Adrenal gland (tissue), 12 donors: Measurements from ENCODE around the gene PON3. TPM values are rescaled to one million over a fixed set of nuclear protein-coding genes. Genes with fewer than 3 reads are reported as not detected.
"Not testable (repeated sequence)": the region's sequence is repeated elsewhere in the genome, so short reads cannot be mapped to it uniquely, and the experiment has no call there.

Experiments
- DNase-seq, 7 donors: peaks; one replicate each; pipeline ENCODE4 v3.0.0-alpha.2; 2019 to 2020
- H3K27ac ChIP-seq, 5 donors: fragments of 200-600 bp; sonication (generic) in 4 of 5; 1 replicate in 3 of 5; 2 replicates in 2 of 5; pipeline versions ENCODE4 v1.5.1 to v1.8.0; 2016 to 2020; ENCODE audit warnings: mild to moderate bottlenecking in 1 of 5
- H3K27me3 ChIP-seq: fragments of 200-600 bp; 2 replicates; pipeline ENCODE4 v1.8.0; 2021
- H3K36me3 ChIP-seq, 2 donors: fragments of 200-600 bp; replicated peaks in 1 of 2; 1 replicate in 1 of 2; 2 replicates in 1 of 2; pipeline versions ENCODE4 v1.5.1 to v1.8.0; 2018 to 2022
- H3K4me1 ChIP-seq, 2 donors: fragments of 200-600 bp; replicated peaks in 1 of 2; 1 replicate in 1 of 2; 2 replicates in 1 of 2; pipeline versions ENCODE4 v1.5.1 to v1.8.0; 2018 to 2021
- H3K4me3 ChIP-seq, 4 donors: fragments of 200-600 bp; sonication (generic) in 3 of 4; one replicate each; pipeline ENCODE4 v1.5.1; 2016 to 2018
- H3K9me3 ChIP-seq, 3 donors: fragments of 200-600 bp; sonication (generic) in 1 of 3; replicated peaks in 1 of 3; 1 replicate in 2 of 3; 2 replicates in 1 of 3; pipeline versions ENCODE4 v1.5.1 to v1.8.0; 2016 to 2021
- POLR2A ChIP-seq, 2 donors: fragments of 450-650 bp; IDR thresholded peaks; one replicate each; pipeline ENCODE4 v1.6.1; 2017; ENCODE audit warnings: antibody characterized with exemption in 2 of 2, mild to moderate bottlenecking in 2 of 2, moderate library complexity in 1 of 2
- WGBS, 4 donors: extraction: QIAGEN DNeasy Blood & Tissue Kit in 2 of 4; methylation state at CpG; one replicate each; pipeline versions ENCODE4 v1.1.5 to v1.1.7; 2013 to 2017; 5-methylcytosine and 5-hydroxymethylcytosine counted together
- intact Hi-C, 2 donors: fragments of 100-400 bp; cut with DNase I; formaldehyde crosslinking; loops; one replicate each; pipeline versions ENCODE4 v1.14.1 to v1.15.0; 2022 to 2023
- polyA plus RNA-seq, 3 donors: library from polyadenylated mRNA; stranded (reverse); fragments of 200-250 nt in 2 of 3; fragments of 350-450 nt in 1 of 3; fragmentation: Illumina TruSeq in 1 of 3; extraction: RNeasy Lipid Tissue Mini Kit (QIAGEN cat#74804) in 1 of 3; gene quantifications; one replicate each; pipeline ENCODE4 v1.2.3, GENCODE V29; 2013 to 2014
- total RNA-seq, 9 donors: library from RNA; depleted of rRNA in 4 of 9; stranded (reverse); fragments of >200 nt in 4 of 9; fragments of 120-200 nt in 1 of 9; fragmentation: NEBNext Ultra II Directional in 1 of 9; extraction: Animal tissue kit (Norgen Biotek cat#: 25700) in 1 of 9; gene quantifications; one replicate each; pipeline versions ENCODE4 v1.1.0 to v1.2.4, GENCODE V29; 2013 to 2023
- TF ChIP-seq, protein P1 (sequence below), 6 experiments: fragments of 450-650 bp in 4 of 6; fragments of 200-600 bp in 2 of 6; sonication (generic) in 1 of 6; IDR thresholded peaks; 1 replicate in 5 of 6; 2 replicates in 1 of 6; pipeline versions ENCODE4 v1.5.1 to v1.8.0; 2016 to 2021; ENCODE audit warnings: antibody characterized with exemption in 6 of 6, mild to moderate bottlenecking in 2 of 6, moderate library complexity in 1 of 6
- donor health status: healthy with polysubstance abuse.
- donor health status: Bipolar disorder and iron deficiency.
- donor health status: DM: yes; HTN: yes; CAD: no.
- donor health status: DM: no; HTN: no; CAD: no.
- donor health status: DM: no; HTN: no; CAD: no.
- donor health status: DM: yes; HTN: yes; CAD: no.

Gene PON3
- total and polyA plus RNA-seq, 12 donors = 1.2 to 18.9 (median 3.0) TPM

DNA sequence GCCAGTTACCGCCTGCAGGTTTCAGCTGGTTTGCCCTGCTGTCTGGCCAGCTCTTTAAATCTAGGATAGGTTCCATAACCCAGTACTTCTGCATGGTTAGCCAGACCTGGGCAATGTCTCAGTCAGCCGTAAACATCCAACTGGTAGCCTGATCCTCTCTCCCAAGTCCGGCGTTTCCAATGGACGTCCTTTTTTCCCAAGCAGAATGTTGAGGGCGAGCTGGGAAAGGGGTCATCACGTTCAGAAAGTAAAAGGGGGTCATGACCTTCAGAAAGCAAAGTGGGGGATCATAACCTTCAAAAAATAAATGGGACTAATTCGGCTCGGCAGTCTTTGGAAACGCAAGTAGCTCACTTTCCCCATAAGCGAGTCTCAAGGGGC lies 430 bp downstream of the PON3 start:
- peak overlapping the region in 1 of 4 donors; percentile 51 for H3K4me3 ChIP-seq
- H3K9me3 ChIP-seq = no peaks in the 10 kb centered on the region
- peaks cover 8 to 22% of the 10 kb centered on the region in 2 donors for H3K4me1 ChIP-seq
- TF ChIP-seq, protein P1, sequence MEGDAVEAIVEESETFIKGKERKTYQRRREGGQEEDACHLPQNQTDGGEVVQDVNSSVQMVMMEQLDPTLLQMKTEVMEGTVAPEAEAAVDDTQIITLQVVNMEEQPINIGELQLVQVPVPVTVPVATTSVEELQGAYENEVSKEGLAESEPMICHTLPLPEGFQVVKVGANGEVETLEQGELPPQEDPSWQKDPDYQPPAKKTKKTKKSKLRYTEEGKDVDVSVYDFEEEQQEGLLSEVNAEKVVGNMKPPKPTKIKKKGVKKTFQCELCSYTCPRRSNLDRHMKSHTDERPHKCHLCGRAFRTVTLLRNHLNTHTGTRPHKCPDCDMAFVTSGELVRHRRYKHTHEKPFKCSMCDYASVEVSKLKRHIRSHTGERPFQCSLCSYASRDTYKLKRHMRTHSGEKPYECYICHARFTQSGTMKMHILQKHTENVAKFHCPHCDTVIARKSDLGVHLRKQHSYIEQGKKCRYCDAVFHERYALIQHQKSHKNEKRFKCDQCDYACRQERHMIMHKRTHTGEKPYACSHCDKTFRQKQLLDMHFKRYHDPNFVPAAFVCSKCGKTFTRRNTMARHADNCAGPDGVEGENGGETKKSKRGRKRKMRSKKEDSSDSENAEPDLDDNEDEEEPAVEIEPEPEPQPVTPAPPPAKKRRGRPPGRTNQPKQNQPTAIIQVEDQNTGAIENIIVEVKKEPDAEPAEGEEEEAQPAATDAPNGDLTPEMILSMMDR (IDR thresholded peaks at IDR 0.05) = no peak
- TF ChIP-seq POLR2A (IDR thresholded peaks at IDR 0.05) = no peak
- intact Hi-C loops = no loop called here
- WGBS, 4 donors = 82 to 87% (median 85%) methylated on average over 11 of the region's 11 CpGs
- no peaks in the 10 kb centered on the region for H3K27me3 ChIP-seq
- H3K36me3 ChIP-seq = no peaks in the 10 kb centered on the region
- H3K27ac ChIP-seq = no peak overlapping the region
- DNase-seq = no peak

GRCh38 chr7:95394370-95394769 lies 1.8 kb downstream of the PON3 start:
- no peak for DNase-seq
- Histone ChIP-seq H3K27me3 (no peaks in the 10 kb centered on the region), H3K9me3 (no peaks in the 10 kb centered on the region), H3K4me1 (peaks cover 9 to 22% of the 10 kb centered on the region in 2 donors), H3K27ac (no peak overlapping the region), H3K36me3 (no peaks in the 10 kb centered on the region), H3K4me3 (no peak overlapping the region)
- TF ChIP-seq, protein P1 (IDR thresholded peaks at IDR 0.05) = no peak
- no peak for TF ChIP-seq POLR2A (IDR thresholded peaks at IDR 0.05)
- intact Hi-C loops = no loop called here
- WGBS, 4 donors = 91 to 98% (median 95%) methylated on average over 3 of the region's 3 CpGs

DNA sequence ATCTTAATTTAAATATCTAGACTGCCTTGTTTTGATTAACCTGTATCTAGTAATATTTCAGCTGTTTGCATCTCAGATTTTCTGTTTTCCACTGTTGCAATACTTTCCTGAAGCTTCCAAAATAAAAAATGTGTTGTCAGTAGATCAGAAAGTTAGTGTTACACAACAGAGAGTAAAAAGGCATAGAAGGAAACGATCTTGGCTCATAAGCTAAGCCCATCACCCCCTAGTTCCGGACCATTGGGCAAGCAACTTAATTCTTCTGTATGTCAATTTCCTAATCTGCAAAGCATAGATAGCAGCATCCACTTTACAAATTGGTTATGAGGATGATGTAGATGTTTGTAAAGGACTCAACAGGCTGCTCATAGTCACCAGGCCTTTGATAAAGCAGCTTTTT lies 4.4 kb downstream of the PON3 start:
- no peak for TF ChIP-seq POLR2A (IDR thresholded peaks at IDR 0.05)
- TF ChIP-seq, protein P1 (IDR thresholded peaks at IDR 0.05) = no peak
- 29 to 35% (median 32%) methylated on average over 2 of the region's 2 CpGs for WGBS, 4 donors

GRCh38 chr7:95389516-95389915 lies 6.7 kb downstream of the PON3 start:
- H3K4me1 ChIP-seq = peaks cover 9 to 22% of the 10 kb centered on the region in 2 donors
- DNase-seq = no peak
- H3K27me3 ChIP-seq = no peaks in the 10 kb centered on the region
- no peak for TF ChIP-seq POLR2A (IDR thresholded peaks at IDR 0.05)
- TF ChIP-seq, protein P1 (IDR thresholded peaks at IDR 0.05) = no peak
- 94 to 95% (median 95%) methylated on average over 7 of the region's 7 CpGs for WGBS, 4 donors
- intact Hi-C loops = no loop called here
- no peaks in the 10 kb centered on the region for H3K36me3 ChIP-seq
- no peak overlapping the region for H3K27ac ChIP-seq
- H3K9me3 ChIP-seq = no peaks in the 10 kb centered on the region
- no peak overlapping the region for H3K4me3 ChIP-seq

More for the DNA sequence above, 4.4 kb downstream of the PON3 start:
- H3K9me3 ChIP-seq = no peaks in the 10 kb centered on the region
- peak in 4 of 7 donors; percentile 28 to 77 (median 51) for DNase-seq
- no peaks in the 10 kb centered on the region for H3K27me3 ChIP-seq
- H3K27ac ChIP-seq = peak overlapping the region in 4 of 5 donors; percentile 1 to 77 (median 44)
- intact Hi-C loops = no loop called here
- peaks cover 9 to 22% of the 10 kb centered on the region in 2 donors for H3K4me1 ChIP-seq
- no peak overlapping the region for H3K4me3 ChIP-seq
- no peaks in the 10 kb centered on the region for H3K36me3 ChIP-seq

- DNase-seq, H3K27me3 ChIP-seq, H3K36me3 ChIP-seq, H3K4me1 ChIP-seq, H3K27ac ChIP-seq, H3K4me3 ChIP-seq, H3K9me3 ChIP-seq, intact Hi-C loops: not testable (repeated sequence)
- WGBS, 4 donors = 92 to 96% (median 95%) methylated on average over 10 of the region's 10 CpGs
Observed at GRCh38 chr7:95379457-95379856, 16.7 kb downstream of the PON3 start.
